GM23338 (cell line): ENCODE measurements around the gene RCC2. TPM values are rescaled to one million over a fixed set of nuclear protein-coding genes. Genes with fewer than 3 reads are reported as not detected.

Experiments used
- ATAC-seq: fragments of 200-7000 bp; cut with Tn5 transposase; 3 replicates; pipeline ENCODE4 v1.9.1; 2020
- DNase-seq: peaks from one replicate; pipeline ENCODE4 v3.0.0-alpha.2; 2015; ENCODE audit warnings: low spot score
- H2AFZ ChIP-seq: fragments of 200-600 bp; sonication (generic); 2 replicates; pipeline ENCODE4 v1.8.0; 2016; ENCODE audit warnings: antibody characterized with exemption, mild to moderate bottlenecking, moderate library complexity
- H3F3A ChIP-seq: fragments of 200-600 bp; sonication (generic); replicated peaks from 2 replicates; pipeline ENCODE4 v1.8.0; 2017; ENCODE audit warnings: antibody characterized with exemption, mixed run types, low read depth
- H3K27ac ChIP-seq: fragments of 200-600 bp; sonication (generic); 2 replicates; pipeline ENCODE4 v1.6.1; 2016; ENCODE audit warnings: low read depth
- H3K27me3 ChIP-seq: fragments of 200-600 bp; sonication (generic); 2 replicates; pipeline ENCODE4 v1.8.0; 2016; ENCODE audit warnings: mild to moderate bottlenecking, mixed run types, moderate library complexity; ENCODE audit not compliant: insufficient read depth
- H3K36me3 ChIP-seq: fragments of 200-600 bp; sonication (generic); 2 replicates; pipeline ENCODE4 v1.8.0; 2016; ENCODE audit warnings: mild to moderate bottlenecking; ENCODE audit not compliant: insufficient read depth
- H3K4me1 ChIP-seq: fragments of 200-600 bp; sonication (generic); 2 replicates; pipeline ENCODE4 v1.8.0; 2016; ENCODE audit warnings: mild to moderate bottlenecking, moderate library complexity; ENCODE audit not compliant: insufficient read depth
- H3K4me2 ChIP-seq: fragments of 200-600 bp; sonication (generic); 2 replicates; pipeline ENCODE4 v1.7.1; 2017; ENCODE audit warnings: mixed run types
- H3K4me3 ChIP-seq: fragments of 200-600 bp; sonication (generic); 2 replicates; pipeline ENCODE4 v1.6.1; 2016; ENCODE audit warnings: mixed run types
- H3K79me2 ChIP-seq: fragments of 200-600 bp; sonication (generic); replicated peaks from 2 replicates; pipeline ENCODE4 v1.8.0; 2017; ENCODE audit warnings: mild to moderate bottlenecking; ENCODE audit not compliant: insufficient read depth
- H3K9me2 ChIP-seq: fragments of 200-600 bp; sonication (generic); 2 replicates; pipeline ENCODE4 v1.8.0; 2017; ENCODE audit not compliant: insufficient read depth
- H4K20me1 ChIP-seq: fragments of 200-600 bp; sonication (generic); replicated peaks from 2 replicates; pipeline ENCODE4 v1.8.0; 2017; ENCODE audit warnings: mild to moderate bottlenecking; ENCODE audit not compliant: insufficient read depth
- H3K27ac Mint-ChIP-seq: 2 replicates; pipeline ENCODE4 v1.8.0; 2020; ENCODE audit warnings: inconsistent platforms, mild to moderate bottlenecking, moderate library complexity, mixed read lengths
- H3K27me3 Mint-ChIP-seq: 3 replicates; pipeline ENCODE4 v1.8.0; 2022; ENCODE audit warnings: low read depth, mild to moderate bottlenecking, moderate library complexity, mixed read lengths, inconsistent platforms; ENCODE audit not compliant: insufficient read depth, poor library complexity
- H3K36me3 Mint-ChIP-seq: 3 replicates; pipeline ENCODE4 v1.8.0; 2021; ENCODE audit warnings: low read depth, mild to moderate bottlenecking, inconsistent platforms, moderate library complexity, mixed read lengths
- H3K4me1 Mint-ChIP-seq: 3 replicates; pipeline ENCODE4 v1.8.0; 2020; ENCODE audit warnings: mild to moderate bottlenecking, inconsistent platforms, mixed read lengths
- H3K4me3 Mint-ChIP-seq: 3 replicates; pipeline ENCODE4 v1.8.0; 2021; ENCODE audit warnings: moderate library complexity, mild to moderate bottlenecking, inconsistent platforms, mixed read lengths
- H3K9me3 Mint-ChIP-seq: 3 replicates; pipeline ENCODE4 v1.8.0; 2020; ENCODE audit warnings: moderate library complexity, mild to moderate bottlenecking, inconsistent platforms, mixed read lengths
- CREB1 ChIP-seq: fragments of 250-450 bp; sonication (Bioruptor Pico); IDR thresholded peaks from 2 replicates; pipeline ENCODE4 v1.5.0; 2020; ENCODE audit warnings: low read depth, mild to moderate bottlenecking, moderate library complexity
- EZH2 ChIP-seq: fragments of 200-600 bp; sonication (generic); IDR thresholded peaks from one replicate; pipeline ENCODE4 v1.8.0; 2017; ENCODE audit warnings: antibody characterized with exemption, mild to moderate bottlenecking, low read depth; ENCODE audit not compliant: unreplicated experiment
- EZH2phosphoT487 ChIP-seq: fragments of 200-600 bp; sonication (generic); IDR thresholded peaks from one replicate; pipeline ENCODE4 v1.8.1; 2018; ENCODE audit warnings: antibody characterized with exemption; ENCODE audit not compliant: unreplicated experiment
- JUNB ChIP-seq: IDR thresholded peaks from one replicate; pipeline ENCODE4 v1.6.1; 2016; ENCODE audit warnings: antibody characterized with exemption; ENCODE audit not compliant: unreplicated experiment
- NANOG ChIP-seq: IDR thresholded peaks from 2 replicates; pipeline ENCODE4 v1.6.1; 2016; ENCODE audit warnings: antibody characterized with exemption, borderline replicate concordance
- POLR2AphosphoS5 ChIP-seq: IDR thresholded peaks from 2 replicates; pipeline ENCODE4 v1.6.1; 2016; ENCODE audit warnings: antibody characterized with exemption, low read depth
- STAT1 ChIP-seq: IDR thresholded peaks from one replicate; pipeline ENCODE4 v1.6.1; 2016; ENCODE audit warnings: antibody characterized with exemption; ENCODE audit not compliant: unreplicated experiment
- ZNF114 ChIP-seq: fragments of 250-450 bp; sonication (Bioruptor Pico); IDR thresholded peaks from 2 replicates; pipeline ENCODE4 v1.5.0; 2020; ENCODE audit warnings: mild to moderate bottlenecking, moderate library complexity
- ZNF331 ChIP-seq: fragments of 250-450 bp; sonication (Bioruptor Pico); IDR thresholded peaks from 2 replicates; pipeline ENCODE4 v1.5.0; 2020; ENCODE audit warnings: low read depth, mild to moderate bottlenecking, moderate library complexity
- polyA plus RNA-seq: library from polyadenylated mRNA; unstranded; fragments of >200 nt; fragmentation: Nextera tagmentation; extraction: Ambion mirVana; gene quantifications from 2 replicates; pipeline ENCODE4 v1.2.1, GENCODE V29; 2016
- total RNA-seq: library from RNA; depleted of rRNA; stranded (reverse); fragments of >200 nt; shearing (Covaris generic); gene quantifications from 2 replicates; pipeline ENCODE4 v1.2.3, GENCODE V29; 2014
- TF ChIP-seq, protein P1 (sequence below), 2 experiments: fragments of 200-600 bp in 1 of 2; sonication (generic) in 1 of 2; conservative IDR thresholded peaks; 2 replicates each; pipeline versions ENCODE4 v1.5.1 to v1.6.1; 2016 to 2017; ENCODE audit warnings: antibody characterized with exemption in 2 of 2, low read depth in 2 of 2, mild to moderate bottlenecking in 2 of 2, moderate library complexity in 1 of 2
- TF ChIP-seq, protein P2 (sequence below): IDR thresholded peaks from one replicate; pipeline ENCODE4 v1.6.1; 2018; ENCODE audit warnings: antibody characterized with exemption; ENCODE audit not compliant: unreplicated experiment
- TF ChIP-seq, protein P3 (sequence below): fragments of 250-450 bp; sonication (Bioruptor Pico); IDR thresholded peaks from 2 replicates; pipeline ENCODE4 v1.5.0; 2020; ENCODE audit warnings: mild to moderate bottlenecking, moderate library complexity
- TF ChIP-seq, protein P4 (sequence below): IDR thresholded peaks from 2 replicates; pipeline ENCODE4 v1.6.1; 2016; ENCODE audit warnings: antibody characterized with exemption

RCC2 gene
- total and polyA plus RNA-seq, 2 experiments from 2014 or later, result 97.1 to 386 TPM

DNA sequence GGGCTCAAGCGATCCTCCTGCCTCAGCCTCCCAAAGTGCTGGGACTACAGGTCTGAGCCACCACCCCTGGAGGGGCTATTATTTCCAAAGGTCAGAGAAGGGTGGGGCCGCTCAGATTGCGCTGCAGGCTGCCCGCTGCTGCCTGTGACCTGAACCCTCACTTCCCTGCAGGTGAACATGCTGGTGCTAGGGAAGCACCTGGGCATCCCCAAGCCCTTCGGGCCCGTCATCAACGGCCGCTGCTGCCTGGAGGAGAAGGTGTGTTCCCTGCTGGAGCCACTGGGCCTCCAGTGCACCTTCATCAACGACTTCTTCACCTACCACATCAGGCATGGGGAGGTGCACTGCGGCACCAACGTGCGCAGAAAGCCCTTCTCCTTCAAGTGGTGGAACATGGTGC, 76.1 kb downstream of the RCC2 start:
- Mint-ChIP-seq H3K4me1 (peaks cover 2% of the 10 kb centered on the region; the same call in 1 of the 3 replicates), H3K9me3 (no peaks in the 10 kb centered on the region; the same call in 2 of the 3 replicates), H3K27ac (no peak overlapping the region), H3K27me3 (no peaks in the 10 kb centered on the region), H3K36me3 (no peaks in the 10 kb centered on the region), H3K4me3 (no peak overlapping the region; the same call in 2 of the 3 replicates)
- Histone ChIP-seq H2AFZ (no peak overlapping the region), H3F3A (no peaks in the 10 kb centered on the region), H3K27ac (no peak overlapping the region), H3K27me3 (no peaks in the 10 kb centered on the region), H3K9me2 (no peaks in the 10 kb centered on the region), H3K4me2 (no peak overlapping the region), H3K4me1 (no peaks in the 10 kb centered on the region), H3K36me3 (no peaks in the 10 kb centered on the region), H3K79me2 (no peaks in the 10 kb centered on the region), H3K4me3 (no peak overlapping the region), H4K20me1 (no peaks in the 10 kb centered on the region)
- TF ChIP-seq JUNB (no peak), NANOG (no peak), CREB1 (CRISPR knock-in tag) (no peak), EZH2phosphoT487 (no peak), ZNF114 (CRISPR knock-in tag) (no peak), EZH2 (no peak), POLR2AphosphoS5 (no peak), STAT1 (no peak), ZNF331 (no peak)
- TF ChIP-seq, protein P1, sequence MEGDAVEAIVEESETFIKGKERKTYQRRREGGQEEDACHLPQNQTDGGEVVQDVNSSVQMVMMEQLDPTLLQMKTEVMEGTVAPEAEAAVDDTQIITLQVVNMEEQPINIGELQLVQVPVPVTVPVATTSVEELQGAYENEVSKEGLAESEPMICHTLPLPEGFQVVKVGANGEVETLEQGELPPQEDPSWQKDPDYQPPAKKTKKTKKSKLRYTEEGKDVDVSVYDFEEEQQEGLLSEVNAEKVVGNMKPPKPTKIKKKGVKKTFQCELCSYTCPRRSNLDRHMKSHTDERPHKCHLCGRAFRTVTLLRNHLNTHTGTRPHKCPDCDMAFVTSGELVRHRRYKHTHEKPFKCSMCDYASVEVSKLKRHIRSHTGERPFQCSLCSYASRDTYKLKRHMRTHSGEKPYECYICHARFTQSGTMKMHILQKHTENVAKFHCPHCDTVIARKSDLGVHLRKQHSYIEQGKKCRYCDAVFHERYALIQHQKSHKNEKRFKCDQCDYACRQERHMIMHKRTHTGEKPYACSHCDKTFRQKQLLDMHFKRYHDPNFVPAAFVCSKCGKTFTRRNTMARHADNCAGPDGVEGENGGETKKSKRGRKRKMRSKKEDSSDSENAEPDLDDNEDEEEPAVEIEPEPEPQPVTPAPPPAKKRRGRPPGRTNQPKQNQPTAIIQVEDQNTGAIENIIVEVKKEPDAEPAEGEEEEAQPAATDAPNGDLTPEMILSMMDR (conservative IDR thresholded peaks at IDR 0.05; ENCODE audit: low read depth in 2 of 2), result no peak
- TF ChIP-seq, protein P2, sequence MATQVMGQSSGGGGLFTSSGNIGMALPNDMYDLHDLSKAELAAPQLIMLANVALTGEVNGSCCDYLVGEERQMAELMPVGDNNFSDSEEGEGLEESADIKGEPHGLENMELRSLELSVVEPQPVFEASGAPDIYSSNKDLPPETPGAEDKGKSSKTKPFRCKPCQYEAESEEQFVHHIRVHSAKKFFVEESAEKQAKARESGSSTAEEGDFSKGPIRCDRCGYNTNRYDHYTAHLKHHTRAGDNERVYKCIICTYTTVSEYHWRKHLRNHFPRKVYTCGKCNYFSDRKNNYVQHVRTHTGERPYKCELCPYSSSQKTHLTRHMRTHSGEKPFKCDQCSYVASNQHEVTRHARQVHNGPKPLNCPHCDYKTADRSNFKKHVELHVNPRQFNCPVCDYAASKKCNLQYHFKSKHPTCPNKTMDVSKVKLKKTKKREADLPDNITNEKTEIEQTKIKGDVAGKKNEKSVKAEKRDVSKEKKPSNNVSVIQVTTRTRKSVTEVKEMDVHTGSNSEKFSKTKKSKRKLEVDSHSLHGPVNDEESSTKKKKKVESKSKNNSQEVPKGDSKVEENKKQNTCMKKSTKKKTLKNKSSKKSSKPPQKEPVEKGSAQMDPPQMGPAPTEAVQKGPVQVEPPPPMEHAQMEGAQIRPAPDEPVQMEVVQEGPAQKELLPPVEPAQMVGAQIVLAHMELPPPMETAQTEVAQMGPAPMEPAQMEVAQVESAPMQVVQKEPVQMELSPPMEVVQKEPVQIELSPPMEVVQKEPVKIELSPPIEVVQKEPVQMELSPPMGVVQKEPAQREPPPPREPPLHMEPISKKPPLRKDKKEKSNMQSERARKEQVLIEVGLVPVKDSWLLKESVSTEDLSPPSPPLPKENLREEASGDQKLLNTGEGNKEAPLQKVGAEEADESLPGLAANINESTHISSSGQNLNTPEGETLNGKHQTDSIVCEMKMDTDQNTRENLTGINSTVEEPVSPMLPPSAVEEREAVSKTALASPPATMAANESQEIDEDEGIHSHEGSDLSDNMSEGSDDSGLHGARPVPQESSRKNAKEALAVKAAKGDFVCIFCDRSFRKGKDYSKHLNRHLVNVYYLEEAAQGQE, result no peak
- TF ChIP-seq, protein P3, sequence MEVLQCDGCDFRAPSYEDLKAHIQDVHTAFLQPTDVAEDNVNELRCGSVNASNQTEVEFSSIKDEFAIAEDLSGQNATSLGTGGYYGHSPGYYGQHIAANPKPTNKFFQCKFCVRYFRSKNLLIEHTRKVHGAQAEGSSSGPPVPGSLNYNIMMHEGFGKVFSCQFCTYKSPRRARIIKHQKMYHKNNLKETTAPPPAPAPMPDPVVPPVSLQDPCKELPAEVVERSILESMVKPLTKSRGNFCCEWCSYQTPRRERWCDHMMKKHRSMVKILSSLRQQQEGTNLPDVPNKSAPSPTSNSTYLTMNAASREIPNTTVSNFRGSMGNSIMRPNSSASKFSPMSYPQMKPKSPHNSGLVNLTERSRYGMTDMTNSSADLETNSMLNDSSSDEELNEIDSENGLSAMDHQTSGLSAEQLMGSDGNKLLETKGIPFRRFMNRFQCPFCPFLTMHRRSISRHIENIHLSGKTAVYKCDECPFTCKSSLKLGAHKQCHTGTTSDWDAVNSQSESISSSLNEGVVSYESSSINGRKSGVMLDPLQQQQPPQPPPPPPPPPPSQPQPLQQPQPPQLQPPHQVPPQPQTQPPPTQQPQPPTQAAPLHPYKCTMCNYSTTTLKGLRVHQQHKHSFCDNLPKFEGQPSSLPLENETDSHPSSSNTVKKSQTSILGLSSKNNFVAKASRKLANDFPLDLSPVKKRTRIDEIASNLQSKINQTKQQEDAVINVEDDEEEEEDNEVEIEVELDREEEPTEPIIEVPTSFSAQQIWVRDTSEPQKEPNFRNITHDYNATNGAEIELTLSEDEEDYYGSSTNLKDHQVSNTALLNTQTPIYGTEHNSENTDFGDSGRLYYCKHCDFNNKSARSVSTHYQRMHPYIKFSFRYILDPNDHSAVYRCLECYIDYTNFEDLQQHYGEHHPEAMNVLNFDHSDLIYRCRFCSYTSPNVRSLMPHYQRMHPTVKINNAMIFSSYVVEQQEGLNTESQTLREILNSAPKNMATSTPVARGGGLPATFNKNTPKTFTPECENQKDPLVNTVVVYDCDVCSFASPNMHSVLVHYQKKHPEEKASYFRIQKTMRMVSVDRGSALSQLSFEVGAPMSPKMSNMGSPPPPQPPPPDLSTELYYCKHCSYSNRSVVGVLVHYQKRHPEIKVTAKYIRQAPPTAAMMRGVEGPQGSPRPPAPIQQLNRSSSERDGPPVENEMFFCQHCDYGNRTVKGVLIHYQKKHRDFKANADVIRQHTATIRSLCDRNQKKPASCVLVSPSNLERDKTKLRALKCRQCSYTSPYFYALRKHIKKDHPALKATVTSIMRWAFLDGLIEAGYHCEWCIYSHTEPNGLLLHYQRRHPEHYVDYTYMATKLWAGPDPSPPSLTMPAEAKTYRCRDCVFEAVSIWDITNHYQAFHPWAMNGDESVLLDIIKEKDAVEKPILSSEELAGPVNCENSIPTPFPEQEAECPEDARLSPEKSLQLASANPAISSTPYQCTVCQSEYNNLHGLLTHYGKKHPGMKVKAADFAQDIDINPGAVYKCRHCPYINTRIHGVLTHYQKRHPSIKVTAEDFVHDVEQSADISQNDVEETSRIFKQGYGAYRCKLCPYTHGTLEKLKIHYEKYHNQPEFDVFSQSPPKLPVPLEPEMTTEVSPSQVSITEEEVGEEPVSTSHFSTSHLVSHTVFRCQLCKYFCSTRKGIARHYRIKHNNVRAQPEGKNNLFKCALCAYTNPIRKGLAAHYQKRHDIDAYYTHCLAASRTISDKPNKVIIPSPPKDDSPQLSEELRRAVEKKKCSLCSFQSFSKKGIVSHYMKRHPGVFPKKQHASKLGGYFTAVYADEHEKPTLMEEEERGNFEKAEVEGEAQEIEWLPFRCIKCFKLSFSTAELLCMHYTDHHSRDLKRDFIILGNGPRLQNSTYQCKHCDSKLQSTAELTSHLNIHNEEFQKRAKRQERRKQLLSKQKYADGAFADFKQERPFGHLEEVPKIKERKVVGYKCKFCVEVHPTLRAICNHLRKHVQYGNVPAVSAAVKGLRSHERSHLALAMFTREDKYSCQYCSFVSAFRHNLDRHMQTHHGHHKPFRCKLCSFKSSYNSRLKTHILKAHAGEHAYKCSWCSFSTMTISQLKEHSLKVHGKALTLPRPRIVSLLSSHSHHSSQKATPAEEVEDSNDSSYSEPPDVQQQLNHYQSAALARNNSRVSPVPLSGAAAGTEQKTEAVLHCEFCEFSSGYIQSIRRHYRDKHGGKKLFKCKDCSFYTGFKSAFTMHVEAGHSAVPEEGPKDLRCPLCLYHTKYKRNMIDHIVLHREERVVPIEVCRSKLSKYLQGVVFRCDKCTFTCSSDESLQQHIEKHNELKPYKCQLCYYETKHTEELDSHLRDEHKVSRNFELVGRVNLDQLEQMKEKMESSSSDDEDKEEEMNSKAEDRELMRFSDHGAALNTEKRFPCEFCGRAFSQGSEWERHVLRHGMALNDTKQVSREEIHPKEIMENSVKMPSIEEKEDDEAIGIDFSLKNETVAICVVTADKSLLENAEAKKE (CRISPR knock-in tag), result no peak
- TF ChIP-seq, protein P4, sequence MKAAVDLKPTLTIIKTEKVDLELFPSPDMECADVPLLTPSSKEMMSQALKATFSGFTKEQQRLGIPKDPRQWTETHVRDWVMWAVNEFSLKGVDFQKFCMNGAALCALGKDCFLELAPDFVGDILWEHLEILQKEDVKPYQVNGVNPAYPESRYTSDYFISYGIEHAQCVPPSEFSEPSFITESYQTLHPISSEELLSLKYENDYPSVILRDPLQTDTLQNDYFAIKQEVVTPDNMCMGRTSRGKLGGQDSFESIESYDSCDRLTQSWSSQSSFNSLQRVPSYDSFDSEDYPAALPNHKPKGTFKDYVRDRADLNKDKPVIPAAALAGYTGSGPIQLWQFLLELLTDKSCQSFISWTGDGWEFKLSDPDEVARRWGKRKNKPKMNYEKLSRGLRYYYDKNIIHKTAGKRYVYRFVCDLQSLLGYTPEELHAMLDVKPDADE, result no peak
- DNase-seq, result no peak
- no peak for ATAC-seq
